ENCODE measurements around the gene RNF215.
"Not testable (repeated sequence)": the region's sequence is repeated elsewhere in the genome, so short reads cannot be mapped to it uniquely, and the experiment has no call there.

RNF215 gene

GRCh38 chr22:30420347-30421125, 33.3 kb upstream of the RNF215 start:
- no peak for DNase-seq

GRCh38 chr22:30416837-30417236, 29.6 kb upstream of the RNF215 start:
- DNase-seq, result no peak

- DNase-seq, result no peak
Observed at GRCh38 chr22:30416403-30416802, 29.2 kb upstream of the RNF215 start.

GRCh38 chr22:30414525-30415047, 27.4 kb upstream of the RNF215 start:
- no peak for DNase-seq

GRCh38 chr22:30413745-30414524, 26.7 kb upstream of the RNF215 start:
- DNase-seq, result no peak

GRCh38 chr22:30413001-30413400, 25.8 kb upstream of the RNF215 start:
- DNase-seq, result no peak

GRCh38 chr22:30411780-30412179, 24.6 kb upstream of the RNF215 start:
- no peak for DNase-seq

- no peak for DNase-seq
Observed at GRCh38 chr22:30408388-30409102, 21.3 kb upstream of the RNF215 start.

- DNase-seq, result no peak
Observed at GRCh38 chr22:30406400-30406799, 19.2 kb upstream of the RNF215 start.

- no peak for DNase-seq
Observed at GRCh38 chr22:30405731-30406130, 18.5 kb upstream of the RNF215 start.

- no peak for DNase-seq
Observed at GRCh38 chr22:30404307-30404706, 17.1 kb upstream of the RNF215 start.

- DNase-seq, result not testable (repeated sequence)
Observed at GRCh38 chr22:30402766-30403104, 15.5 kb upstream of the RNF215 start.

- no peak for DNase-seq
Observed at GRCh38 chr22:30402028-30402765, 15.0 kb upstream of the RNF215 start.

GRCh38 chr22:30401024-30401423, 13.8 kb upstream of the RNF215 start:
- not testable (repeated sequence) for DNase-seq

GRCh38 chr22:30400159-30400558, 12.9 kb upstream of the RNF215 start:
- DNase-seq, result no peak

- no peak for DNase-seq
Observed at GRCh38 chr22:30399718-30400117, 12.5 kb upstream of the RNF215 start.

GRCh38 chr22:30398685-30399680, 11.8 kb upstream of the RNF215 start:
- DNase-seq, result no peak

- no peak for DNase-seq
Observed at GRCh38 chr22:30397656-30398635, 10.7 kb upstream of the RNF215 start.

- DNase-seq, result peak; percentile 76
Observed at GRCh38 chr22:30396871-30397655, 9.9 kb upstream of the RNF215 start, which contains the start of gene SEC14L2. Gene SEC14L2 (plus strand): TSS chr22:30397018. CDS start chr22:30397117, 99 bp downstream.

Measured in activated T-cell treated with anti-CD3 and anti-CD28 coated beads, Interleukin-2, amount 50 U/mL, for 1 hour (primary cell).